ENCODE results near the gene CYFIP1.
A peak's percentile ranks its signal among the peaks of the same experiment; 100 is the strongest.
"Not testable (repeated sequence)": the region's sequence is repeated elsewhere in the genome, so short reads cannot be mapped to it uniquely, and the experiment has no call there.

The CYFIP1 gene

GRCh38 chr15:22980189-22981050, at the start of gene CYFIP1:
Gene CYFIP1 (minus strand): TSS chr15:22980368. CDS start chr15:22947285, 33,083 bp downstream.
- Histone ChIP-seq H3K4me3 (ENCODE audit: low read depth in 1 of 2, low read length in 2 of 2) (peak within 1 kb of the TSS; percentile 86 to 96), H3K9ac (ENCODE audit: low read depth in 1 of 2, low read length in 2 of 2) (peak within 1 kb of the TSS; percentile 72 to 74), H3K36me3 (ENCODE audit: control insufficient read depth in 1 of 2, insufficient read depth in 2 of 2, low read length in 2 of 2) (no peaks in the 10 kb centered on the region), H3K27ac (ENCODE audit: low read depth, low read length) (peak within 1 kb of the TSS; percentile 75), H3K9me3 (ENCODE audit: control insufficient read depth in 1 of 2, low read length in 2 of 2) (no peaks in the 10 kb centered on the region), H3K27me3 (ENCODE audit: control insufficient read depth in 1 of 2, insufficient read depth in 2 of 2, low read length in 2 of 2) (no peaks in the 10 kb centered on the region), H3K4me1 (ENCODE audit: control insufficient read depth in 1 of 2, insufficient read depth in 2 of 2, low read length in 2 of 2) (peaks cover 9 to 16% of the 10 kb centered on the region in 2 donors)

- H3K27ac ChIP-seq (ENCODE audit: low read depth, low read length), result no peak overlapping the region
- no peaks in the 10 kb centered on the region for H3K9me3 ChIP-seq (ENCODE audit: control insufficient read depth in 1 of 2, low read length in 2 of 2)
- no peaks in the 10 kb centered on the region for H3K27me3 ChIP-seq (ENCODE audit: control insufficient read depth in 1 of 2, insufficient read depth in 2 of 2, low read length in 2 of 2)
- peaks cover 37 to 84% of the 10 kb centered on the region in 2 donors for H3K36me3 ChIP-seq (ENCODE audit: control insufficient read depth in 1 of 2, insufficient read depth in 2 of 2, low read length in 2 of 2)
- no peak overlapping the region for H3K4me3 ChIP-seq (ENCODE audit: low read depth in 1 of 2, low read length in 2 of 2)
- no peak overlapping the region for H3K9ac ChIP-seq (ENCODE audit: low read depth in 1 of 2, low read length in 2 of 2)
- no peaks in the 10 kb centered on the region for H3K4me1 ChIP-seq (ENCODE audit: control insufficient read depth in 1 of 2, insufficient read depth in 2 of 2, low read length in 2 of 2)
Measured at GRCh38 chr15:23026218-23026617, 46.0 kb upstream of the CYFIP1 start.

GRCh38 chr15:23022156-23022555, 42.0 kb upstream of the CYFIP1 start:
- H3K4me3 ChIP-seq (ENCODE audit: low read depth in 1 of 2, low read length in 2 of 2), result no peak overlapping the region
- H3K4me1 ChIP-seq (ENCODE audit: control insufficient read depth in 1 of 2, insufficient read depth in 2 of 2, low read length in 2 of 2), result no peaks in the 10 kb centered on the region
- H3K9me3 ChIP-seq (ENCODE audit: control insufficient read depth in 1 of 2, low read length in 2 of 2), result no peaks in the 10 kb centered on the region
- H3K36me3 ChIP-seq (ENCODE audit: control insufficient read depth in 1 of 2, insufficient read depth in 2 of 2, low read length in 2 of 2), result peaks cover 42 to 82% of the 10 kb centered on the region in 2 donors
- no peak overlapping the region for H3K9ac ChIP-seq (ENCODE audit: low read depth in 1 of 2, low read length in 2 of 2)
- H3K27me3 ChIP-seq (ENCODE audit: control insufficient read depth in 1 of 2, insufficient read depth in 2 of 2, low read length in 2 of 2), result no peaks in the 10 kb centered on the region
- H3K27ac ChIP-seq (ENCODE audit: low read depth, low read length), result no peak overlapping the region

- Histone ChIP-seq H3K9me3 (ENCODE audit: control insufficient read depth in 1 of 2, low read length in 2 of 2) (no peaks in the 10 kb centered on the region), H3K36me3 (ENCODE audit: control insufficient read depth in 1 of 2, insufficient read depth in 2 of 2, low read length in 2 of 2) (peaks cover 28 to 83% of the 10 kb centered on the region in 2 donors), H3K27me3 (ENCODE audit: control insufficient read depth in 1 of 2, insufficient read depth in 2 of 2, low read length in 2 of 2) (no peaks in the 10 kb centered on the region), H3K4me3 (ENCODE audit: low read depth in 1 of 2, low read length in 2 of 2) (no peak overlapping the region), H3K27ac (ENCODE audit: low read depth, low read length) (no peak overlapping the region), H3K4me1 (ENCODE audit: control insufficient read depth in 1 of 2, insufficient read depth in 2 of 2, low read length in 2 of 2) (no peaks in the 10 kb centered on the region), H3K9ac (ENCODE audit: low read depth in 1 of 2, low read length in 2 of 2) (no peak overlapping the region)
Measured at GRCh38 chr15:23014394-23015000, 34.3 kb upstream of the CYFIP1 start.

- H3K27ac ChIP-seq (ENCODE audit: low read depth, low read length), result no peak overlapping the region
- H3K27me3 ChIP-seq (ENCODE audit: control insufficient read depth in 1 of 2, insufficient read depth in 2 of 2, low read length in 2 of 2), result no peaks in the 10 kb centered on the region
- H3K9ac ChIP-seq (ENCODE audit: low read depth in 1 of 2, low read length in 2 of 2), result no peak overlapping the region
- H3K4me1 ChIP-seq (ENCODE audit: control insufficient read depth in 1 of 2, insufficient read depth in 2 of 2, low read length in 2 of 2), result no peaks in the 10 kb centered on the region
- H3K9me3 ChIP-seq (ENCODE audit: control insufficient read depth in 1 of 2, low read length in 2 of 2), result no peaks in the 10 kb centered on the region
- H3K4me3 ChIP-seq (ENCODE audit: low read depth in 1 of 2, low read length in 2 of 2), result no peak overlapping the region
- H3K36me3 ChIP-seq (ENCODE audit: control insufficient read depth in 1 of 2, insufficient read depth in 2 of 2, low read length in 2 of 2), result peaks cover 23 to 83% of the 10 kb centered on the region in 2 donors
Measured at GRCh38 chr15:23013681-23014080, 33.5 kb upstream of the CYFIP1 start.

- H3K4me1 ChIP-seq (ENCODE audit: control insufficient read depth in 1 of 2, insufficient read depth in 2 of 2, low read length in 2 of 2); H3K27ac ChIP-seq (ENCODE audit: low read depth, low read length); H3K9me3 ChIP-seq (ENCODE audit: control insufficient read depth in 1 of 2, low read length in 2 of 2); H3K4me3 ChIP-seq (ENCODE audit: low read depth in 1 of 2, low read length in 2 of 2); H3K9ac ChIP-seq (ENCODE audit: low read depth in 1 of 2, low read length in 2 of 2); H3K27me3 ChIP-seq (ENCODE audit: control insufficient read depth in 1 of 2, insufficient read depth in 2 of 2, low read length in 2 of 2): not testable (repeated sequence)
- H3K36me3 ChIP-seq (ENCODE audit: control insufficient read depth in 1 of 2, insufficient read depth in 2 of 2, low read length in 2 of 2), result peaks cover 16 to 84% of the 10 kb centered on the region in 2 donors
Measured at GRCh38 chr15:23012616-23013015, 32.4 kb upstream of the CYFIP1 start.

GRCh38 chr15:23003736-23004135, 23.6 kb upstream of the CYFIP1 start:
- H3K27ac ChIP-seq (ENCODE audit: low read depth, low read length), result no peak overlapping the region
- H3K36me3 ChIP-seq (ENCODE audit: control insufficient read depth in 1 of 2, insufficient read depth in 2 of 2, low read length in 2 of 2), result peaks cover 33 to 77% of the 10 kb centered on the region in 2 donors
- H3K9me3 ChIP-seq (ENCODE audit: control insufficient read depth in 1 of 2, low read length in 2 of 2), result no peaks in the 10 kb centered on the region
- no peak overlapping the region for H3K9ac ChIP-seq (ENCODE audit: low read depth in 1 of 2, low read length in 2 of 2)
- no peak overlapping the region for H3K4me3 ChIP-seq (ENCODE audit: low read depth in 1 of 2, low read length in 2 of 2)
- no peaks in the 10 kb centered on the region for H3K27me3 ChIP-seq (ENCODE audit: control insufficient read depth in 1 of 2, insufficient read depth in 2 of 2, low read length in 2 of 2)
- H3K4me1 ChIP-seq (ENCODE audit: control insufficient read depth in 1 of 2, insufficient read depth in 2 of 2, low read length in 2 of 2), result no peaks in the 10 kb centered on the region

- no peak overlapping the region for H3K27ac ChIP-seq (ENCODE audit: low read depth, low read length)
- peaks cover 33 to 68% of the 10 kb centered on the region in 2 donors for H3K36me3 ChIP-seq (ENCODE audit: control insufficient read depth in 1 of 2, insufficient read depth in 2 of 2, low read length in 2 of 2)
- H3K27me3 ChIP-seq (ENCODE audit: control insufficient read depth in 1 of 2, insufficient read depth in 2 of 2, low read length in 2 of 2), result no peaks in the 10 kb centered on the region
- H3K9ac ChIP-seq (ENCODE audit: low read depth in 1 of 2, low read length in 2 of 2), result no peak overlapping the region
- no peaks in the 10 kb centered on the region for H3K4me1 ChIP-seq (ENCODE audit: control insufficient read depth in 1 of 2, insufficient read depth in 2 of 2, low read length in 2 of 2)
- H3K4me3 ChIP-seq (ENCODE audit: low read depth in 1 of 2, low read length in 2 of 2), result no peak overlapping the region
- no peaks in the 10 kb centered on the region for H3K9me3 ChIP-seq (ENCODE audit: control insufficient read depth in 1 of 2, low read length in 2 of 2)
Measured at GRCh38 chr15:23002920-23003319, 22.8 kb upstream of the CYFIP1 start.

GRCh38 chr15:22995795-22996194, 15.6 kb upstream of the CYFIP1 start:
- Histone ChIP-seq H3K27me3 (ENCODE audit: control insufficient read depth in 1 of 2, insufficient read depth in 2 of 2, low read length in 2 of 2) (no peaks in the 10 kb centered on the region), H3K9ac (ENCODE audit: low read depth in 1 of 2, low read length in 2 of 2) (no peak overlapping the region), H3K36me3 (ENCODE audit: control insufficient read depth in 1 of 2, insufficient read depth in 2 of 2, low read length in 2 of 2) (peaks cover 0 to 26% of the 10 kb centered on the region in 2 donors), H3K4me3 (ENCODE audit: low read depth in 1 of 2, low read length in 2 of 2) (no peak overlapping the region), H3K27ac (ENCODE audit: low read depth, low read length) (no peak overlapping the region), H3K9me3 (ENCODE audit: control insufficient read depth in 1 of 2, low read length in 2 of 2) (no peaks in the 10 kb centered on the region), H3K4me1 (ENCODE audit: control insufficient read depth in 1 of 2, insufficient read depth in 2 of 2, low read length in 2 of 2) (no peaks in the 10 kb centered on the region)

GRCh38 chr15:22992024-22992326, 11.8 kb upstream of the CYFIP1 start:
- peaks cover 0 to 13% of the 10 kb centered on the region in 2 donors for H3K36me3 ChIP-seq (ENCODE audit: control insufficient read depth in 1 of 2, insufficient read depth in 2 of 2, low read length in 2 of 2)
- H3K4me1 ChIP-seq (ENCODE audit: control insufficient read depth in 1 of 2, insufficient read depth in 2 of 2, low read length in 2 of 2), result no peaks in the 10 kb centered on the region
- H3K4me3 ChIP-seq (ENCODE audit: low read depth in 1 of 2, low read length in 2 of 2), result no peak overlapping the region
- no peak overlapping the region for H3K9ac ChIP-seq (ENCODE audit: low read depth in 1 of 2, low read length in 2 of 2)
- H3K27me3 ChIP-seq (ENCODE audit: control insufficient read depth in 1 of 2, insufficient read depth in 2 of 2, low read length in 2 of 2), result no peaks in the 10 kb centered on the region
- H3K27ac ChIP-seq (ENCODE audit: low read depth, low read length), result no peak overlapping the region
- H3K9me3 ChIP-seq (ENCODE audit: control insufficient read depth in 1 of 2, low read length in 2 of 2), result no peaks in the 10 kb centered on the region

Measured in duodenal mucosa (tissue), 2 donors.